DOHH2 (cell line): Measurements from ENCODE around the gene SLC10A4.

Source experiments
- CTCF ChIP-seq: fragments of 200-600 bp; sonication (generic); IDR thresholded peaks from one replicate; pipeline ENCODE4 v1.5.1; 2014; ENCODE audit warnings: antibody characterized with exemption, mild to moderate bottlenecking, low read depth, low read length; ENCODE audit not compliant: poor library complexity, severe bottlenecking
- EZH2phosphoT487 ChIP-seq: fragments of 200-600 bp; sonication (generic); IDR thresholded peaks from 2 replicates; pipeline ENCODE4 v1.6.1; 2017; ENCODE audit warnings: borderline replicate concordance, mild to moderate bottlenecking, antibody characterized with exemption, low read length, moderate library complexity, mixed read lengths

GRCh38 chr4:48467891-48468290 lies 15.3 kb upstream of the SLC10A4 start:
- TF ChIP-seq CTCF = no peak
- TF ChIP-seq EZH2phosphoT487 = no peak
